Peyer's patch (tissue), 4 donors: ENCODE results near the gene LRTM1.

Source experiments
- POLR2A ChIP-seq, 2 donors: fragments of 450-650 bp; IDR thresholded peaks; one replicate each; pipeline ENCODE4 v1.5.1; 2017; ENCODE audit warnings: antibody characterized with exemption in 2 of 2, mild to moderate bottlenecking in 2 of 2, moderate library complexity in 2 of 2
- TF ChIP-seq, protein P1 (sequence below), 6 experiments: fragments of 450-650 bp in 4 of 6; fragments of 200-600 bp in 2 of 6; sonication (generic) in 1 of 6; IDR thresholded peaks; one replicate each; pipeline ENCODE4 v1.5.1; 2017 to 2019; ENCODE audit warnings: antibody characterized with exemption in 6 of 6, mild to moderate bottlenecking in 3 of 6, moderate library complexity in 1 of 6

- TF ChIP-seq POLR2A (IDR thresholded peaks at IDR 0.05), result no peak
- TF ChIP-seq, protein P1, sequence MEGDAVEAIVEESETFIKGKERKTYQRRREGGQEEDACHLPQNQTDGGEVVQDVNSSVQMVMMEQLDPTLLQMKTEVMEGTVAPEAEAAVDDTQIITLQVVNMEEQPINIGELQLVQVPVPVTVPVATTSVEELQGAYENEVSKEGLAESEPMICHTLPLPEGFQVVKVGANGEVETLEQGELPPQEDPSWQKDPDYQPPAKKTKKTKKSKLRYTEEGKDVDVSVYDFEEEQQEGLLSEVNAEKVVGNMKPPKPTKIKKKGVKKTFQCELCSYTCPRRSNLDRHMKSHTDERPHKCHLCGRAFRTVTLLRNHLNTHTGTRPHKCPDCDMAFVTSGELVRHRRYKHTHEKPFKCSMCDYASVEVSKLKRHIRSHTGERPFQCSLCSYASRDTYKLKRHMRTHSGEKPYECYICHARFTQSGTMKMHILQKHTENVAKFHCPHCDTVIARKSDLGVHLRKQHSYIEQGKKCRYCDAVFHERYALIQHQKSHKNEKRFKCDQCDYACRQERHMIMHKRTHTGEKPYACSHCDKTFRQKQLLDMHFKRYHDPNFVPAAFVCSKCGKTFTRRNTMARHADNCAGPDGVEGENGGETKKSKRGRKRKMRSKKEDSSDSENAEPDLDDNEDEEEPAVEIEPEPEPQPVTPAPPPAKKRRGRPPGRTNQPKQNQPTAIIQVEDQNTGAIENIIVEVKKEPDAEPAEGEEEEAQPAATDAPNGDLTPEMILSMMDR (IDR thresholded peaks at IDR 0.05), result no peak
Observed at GRCh38 chr3:54875596-54876268, 52.1 kb downstream of the LRTM1 start.
